ENCODE measurements around the gene MYO1D.

DNA sequence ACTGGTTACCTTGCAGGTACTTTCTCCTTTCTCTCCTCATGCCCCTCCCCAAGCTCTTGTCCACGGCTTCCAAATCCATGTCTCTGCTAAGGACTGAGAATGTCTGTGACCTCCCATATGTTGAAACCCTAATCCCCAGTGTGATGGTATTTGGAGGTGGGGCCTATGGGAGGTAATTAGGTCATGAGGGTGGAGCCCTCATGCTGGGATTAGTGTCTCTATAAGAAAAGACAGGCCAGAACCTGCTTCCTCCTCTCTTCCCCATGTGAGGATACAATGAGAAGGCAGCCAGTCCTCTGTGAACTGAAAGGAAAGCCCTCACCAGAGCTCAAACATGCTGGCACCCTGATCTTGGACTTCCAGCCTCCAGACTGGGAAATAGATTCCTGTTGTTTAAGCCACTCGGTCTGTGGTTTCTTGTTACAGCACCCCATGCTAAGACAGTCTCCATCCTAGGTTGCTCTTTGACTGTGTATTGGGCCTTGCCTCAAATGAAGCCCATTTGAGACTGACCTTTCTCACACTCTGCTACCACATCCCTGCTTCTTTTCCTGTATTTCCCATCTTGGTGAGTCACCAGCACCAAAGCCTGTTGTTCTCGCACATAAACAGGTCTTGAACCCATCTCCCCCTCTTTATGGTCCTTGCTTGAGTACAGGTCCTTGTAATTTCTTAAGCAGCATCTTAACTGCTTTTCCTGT is 255.2 kb downstream of the MYO1D start:
- TF ChIP-seq, protein P1, sequence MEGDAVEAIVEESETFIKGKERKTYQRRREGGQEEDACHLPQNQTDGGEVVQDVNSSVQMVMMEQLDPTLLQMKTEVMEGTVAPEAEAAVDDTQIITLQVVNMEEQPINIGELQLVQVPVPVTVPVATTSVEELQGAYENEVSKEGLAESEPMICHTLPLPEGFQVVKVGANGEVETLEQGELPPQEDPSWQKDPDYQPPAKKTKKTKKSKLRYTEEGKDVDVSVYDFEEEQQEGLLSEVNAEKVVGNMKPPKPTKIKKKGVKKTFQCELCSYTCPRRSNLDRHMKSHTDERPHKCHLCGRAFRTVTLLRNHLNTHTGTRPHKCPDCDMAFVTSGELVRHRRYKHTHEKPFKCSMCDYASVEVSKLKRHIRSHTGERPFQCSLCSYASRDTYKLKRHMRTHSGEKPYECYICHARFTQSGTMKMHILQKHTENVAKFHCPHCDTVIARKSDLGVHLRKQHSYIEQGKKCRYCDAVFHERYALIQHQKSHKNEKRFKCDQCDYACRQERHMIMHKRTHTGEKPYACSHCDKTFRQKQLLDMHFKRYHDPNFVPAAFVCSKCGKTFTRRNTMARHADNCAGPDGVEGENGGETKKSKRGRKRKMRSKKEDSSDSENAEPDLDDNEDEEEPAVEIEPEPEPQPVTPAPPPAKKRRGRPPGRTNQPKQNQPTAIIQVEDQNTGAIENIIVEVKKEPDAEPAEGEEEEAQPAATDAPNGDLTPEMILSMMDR (IDR thresholded peaks at IDR 0.05) = no peak
- TF ChIP-seq EZH2 (IDR thresholded peaks at IDR 0.05; ENCODE audit: borderline replicate concordance, insufficient read depth, low read depth, low read length, poor library complexity, severe bottlenecking) = no peak
